ENCODE data around the gene CDC34.

CDC34 gene

GRCh38 chr19:589693-590395 is 58.3 kb downstream of the CDC34 start, which contains the start of gene HCN2:
HCN2 (plus strand) TSS chr19:589881; CDS start chr19:589946, 65 bp downstream.
- DNase-seq: no peak

GRCh38 chr19:590396-590745 is 58.8 kb downstream of the CDC34 start:
- DNase-seq: no peak

GRCh38 chr19:590750-591098 is 59.2 kb downstream of the CDC34 start:
- no peak for DNase-seq

- DNase-seq: no peak
Observed at GRCh38 chr19:591099-591958, 59.8 kb downstream of the CDC34 start.

Data from DMS 273 treated with DMSO at 0.1 percent for 48 hours (cell line).